IMR-90 (cell line): ENCODE measurements around the gene GRID1. TPM values are rescaled to one million over a fixed set of nuclear protein-coding genes. Genes with fewer than 3 reads are reported as not detected.

ENCODE experiments used
- ATAC-seq: fragments of 200-7000 bp; cut with Tn5 transposase; 2 replicates; pipeline ENCODE4 v1.9.1; 2020; ENCODE audit warnings: low read depth, mild to moderate bottlenecking, moderate library complexity
- BruUV-seq: library from RNA; stranded (reverse); fragments of 400-500 nt; replicated peaks from 2 replicates; lab custom pipeline; 2021; lab: Mats Ljungman, UMichigan
- CTCF ChIA-PET: fragments of 300-600 bp; formaldehyde crosslinking; extraction: SDS; loops from one replicate; lab custom pipeline; 2021; ENCODE audit warnings: antibody characterized with exemption; lab: Yijun Ruan, JAX
- POLR2A ChIA-PET: fragments of 300-600 bp; sonication (Branson Sonifier 250); formaldehyde crosslinking; loops from one replicate; lab custom pipeline; 2022; ENCODE audit warnings: antibody characterized with exemption; ENCODE audit not compliant: unreplicated experiment; lab: Charles Lee
- DNase-seq: peaks from one replicate; pipeline ENCODE4 v3.0.0; 2013
- H2AFZ ChIP-seq: replicated peaks from 2 replicates; pipeline ENCODE3; 2013; ENCODE audit warnings: low read length, mild to moderate bottlenecking; ENCODE audit not compliant: poor library complexity
- H2AK5ac ChIP-seq: 2 replicates; pipeline ENCODE4 v1.6.1; 2013; ENCODE audit warnings: low read depth, low read length, inconsistent platforms
- H2AK9ac ChIP-seq: replicated peaks from 2 replicates; pipeline ENCODE3; 2013; ENCODE audit warnings: mild to moderate bottlenecking, low read depth, low read length, moderate library complexity; ENCODE audit not compliant: poor library complexity
- H2BK120ac ChIP-seq: 2 replicates; pipeline ENCODE4 v1.6.1; 2013; ENCODE audit warnings: low read depth, low read length, inconsistent platforms
- H2BK15ac ChIP-seq: 3 replicates; pipeline ENCODE4 v1.6.1; 2013; ENCODE audit warnings: low read depth, low read length, inconsistent platforms
- H2BK20ac ChIP-seq: 2 replicates; pipeline ENCODE4 v1.6.1; 2013; ENCODE audit warnings: low read depth, mild to moderate bottlenecking, inconsistent platforms, low read length, moderate library complexity
- H2BK5ac ChIP-seq: 2 replicates; pipeline ENCODE4 v1.6.1; 2013; ENCODE audit warnings: mild to moderate bottlenecking, low read depth, low read length, inconsistent platforms; ENCODE audit not compliant: poor library complexity, severe bottlenecking
- H3K14ac ChIP-seq: replicated peaks from 2 replicates; pipeline ENCODE4 v1.6.1; 2013; ENCODE audit warnings: low read depth, low read length, inconsistent platforms
- H3K18ac ChIP-seq: 2 replicates; pipeline ENCODE4 v1.6.1; 2013; ENCODE audit warnings: low read depth, low read length, control low read depth
- H3K23ac ChIP-seq: 2 replicates; pipeline ENCODE4 v1.6.1; 2013; ENCODE audit warnings: low read depth, low read length, inconsistent platforms
- H3K27ac ChIP-seq: 2 replicates; pipeline ENCODE4 v1.5.1; 2013; ENCODE audit warnings: mild to moderate bottlenecking, control low read depth, low read length; ENCODE audit not compliant: insufficient read depth
- H3K27me3 ChIP-seq: 2 replicates; pipeline ENCODE4 v1.6.1; 2013; ENCODE audit warnings: low read length; ENCODE audit not compliant: control insufficient read depth, insufficient read depth
- H3K36me3 ChIP-seq: 2 replicates; pipeline ENCODE4 v1.6.1; 2013; ENCODE audit warnings: low read length, mixed read lengths; ENCODE audit not compliant: control insufficient read depth, insufficient read depth
- H3K4ac ChIP-seq: 2 replicates; pipeline ENCODE4 v1.6.1; 2013; ENCODE audit warnings: low read depth, low read length, inconsistent platforms
- H3K4me1 ChIP-seq: 2 replicates; pipeline ENCODE4 v1.6.1; 2013; ENCODE audit warnings: low read length, mixed read lengths; ENCODE audit not compliant: control insufficient read depth, insufficient read depth
- H3K4me2 ChIP-seq: 2 replicates; pipeline ENCODE4 v1.6.1; 2013; ENCODE audit warnings: low read depth, mild to moderate bottlenecking, control low read depth, low read length, moderate library complexity
- H3K4me3 ChIP-seq: 2 replicates; pipeline ENCODE4 v1.5.1; 2013; ENCODE audit warnings: low read depth, mild to moderate bottlenecking, control low read depth, low read length, moderate library complexity; ENCODE audit not compliant: insufficient read depth
- H3K56ac ChIP-seq: 2 replicates; pipeline ENCODE4 v1.6.1; 2013; ENCODE audit warnings: low read length, inconsistent platforms; ENCODE audit not compliant: insufficient read depth; ENCODE audit errors: extremely low read depth
- H3K79me1 ChIP-seq, 2 experiments: 2 replicates each; pipeline ENCODE4 v1.6.1; 2013; ENCODE audit warnings: low read length in 2 of 2, inconsistent platforms in 1 of 2, low read depth in 1 of 2
- H3K9ac ChIP-seq: 2 replicates; pipeline ENCODE4 v1.6.1; 2013; ENCODE audit warnings: low read depth, low read length, control low read depth
- H3K9me1 ChIP-seq: 2 replicates; pipeline ENCODE4 v1.6.1; 2013; ENCODE audit warnings: low read length, inconsistent platforms; ENCODE audit not compliant: insufficient read depth
- H3K9me3 ChIP-seq: 2 replicates; pipeline ENCODE4 v1.6.1; 2013; ENCODE audit warnings: low read length; ENCODE audit not compliant: control insufficient read depth, insufficient read depth
- H4K20me1 ChIP-seq: 2 replicates; pipeline ENCODE4 v1.6.1; 2013; ENCODE audit warnings: low read length, inconsistent platforms; ENCODE audit not compliant: insufficient read depth
- H4K5ac ChIP-seq: 2 replicates; pipeline ENCODE4 v1.6.1; 2013; ENCODE audit warnings: mild to moderate bottlenecking, low read depth, low read length, control low read depth
- H4K8ac ChIP-seq, 2 experiments: 2 replicates each; pipeline ENCODE4 v1.6.1; 2013; ENCODE audit warnings: low read depth in 2 of 2, low read length in 2 of 2, control low read depth in 1 of 2, inconsistent platforms in 1 of 2
- H4K91ac ChIP-seq: 2 replicates; pipeline ENCODE4 v1.6.1; 2013; ENCODE audit warnings: low read depth, low read length, inconsistent platforms; ENCODE audit not compliant: insufficient read depth
- BHLHE40 ChIP-seq: fragments of 150-350 bp; IDR thresholded peaks from 2 replicates; pipeline ENCODE4 v1.6.1; 2016; ENCODE audit warnings: mild to moderate bottlenecking, low read depth, low read length
- CEBPB ChIP-seq: IDR thresholded peaks from 2 replicates; pipeline ENCODE4 v1.6.1; 2012; ENCODE audit warnings: low read depth, low read length, improper control_type of control experiment
- ELK1 ChIP-seq: fragments of 150-350 bp; IDR thresholded peaks from 2 replicates; pipeline ENCODE4 v1.6.1; 2016; ENCODE audit warnings: low read depth, mild to moderate bottlenecking, low read length, moderate library complexity, borderline replicate concordance
- FOS ChIP-seq: fragments of 150-350 bp; IDR thresholded peaks from 2 replicates; pipeline ENCODE4 v1.6.1; 2016; ENCODE audit warnings: low read depth, low read length
- MAFK ChIP-seq: IDR thresholded peaks from 2 replicates; pipeline ENCODE4 v1.6.1; 2012; ENCODE audit warnings: low read depth, low read length, improper control_type of control experiment
- MAZ ChIP-seq: IDR thresholded peaks from 2 replicates; pipeline ENCODE4 v1.6.1; 2012; ENCODE audit warnings: low read depth, mild to moderate bottlenecking, low read length, improper control_type of control experiment, moderate library complexity, borderline replicate concordance
- MXI1 ChIP-seq: IDR thresholded peaks from 2 replicates; pipeline ENCODE4 v1.6.1; 2012; ENCODE audit warnings: low read depth, mild to moderate bottlenecking, low read length, moderate library complexity, borderline replicate concordance
- NFE2L2 ChIP-seq: fragments of 150-350 bp; IDR thresholded peaks from 2 replicates; pipeline ENCODE4 v1.6.1; 2016; ENCODE audit warnings: low read depth, mild to moderate bottlenecking, low read length
- POLR2A ChIP-seq: IDR thresholded peaks from 2 replicates; pipeline ENCODE4 v1.6.1; 2012; ENCODE audit warnings: mild to moderate bottlenecking, low read depth, low read length
- RAD21 ChIP-seq: IDR thresholded peaks from 2 replicates; pipeline ENCODE4 v1.6.1; 2012; ENCODE audit warnings: low read length, improper control_type of control experiment
- RFX5 ChIP-seq: IDR thresholded peaks from 2 replicates; pipeline ENCODE4 v1.8.0; 2012; ENCODE audit warnings: low read depth, mild to moderate bottlenecking, low read length, moderate library complexity
- SMC3 ChIP-seq: fragments of 150-350 bp; IDR thresholded peaks from 2 replicates; pipeline ENCODE4 v1.6.1; 2016; ENCODE audit warnings: low read depth, mild to moderate bottlenecking, antibody characterized with exemption, low read length, moderate library complexity
- USF2 ChIP-seq: fragments of 150-350 bp; IDR thresholded peaks from 2 replicates; pipeline ENCODE4 v1.6.1; 2017; ENCODE audit warnings: mild to moderate bottlenecking, antibody characterized with exemption, low read length, low read depth
- WGBS, 2 experiments: methylation state at CpG; one replicate each; pipeline versions ENCODE4 v1.1.5 to v1.1.7; 2013; ENCODE audit warnings: missing lambda C conversion rate in 2 of 2; ENCODE audit not compliant: insufficient read length in 1 of 2; ENCODE audit errors: extremely low coverage in 2 of 2; 5-methylcytosine and 5-hydroxymethylcytosine counted together
- dilution Hi-C: fragments of 300-500 bp; cut with HindIII; formaldehyde crosslinking; loops from one replicate; pipeline ENCODE4 v1.14.3; 2018; ENCODE audit warnings: low sequenced_read_pairs; ENCODE audit not compliant: unreplicated experiment
- in situ Hi-C: fragments of 300-500 bp; cut with MboI; formaldehyde crosslinking; loops from 3 replicates; pipeline ENCODE4 v1.14.3; 2019; ENCODE audit warnings: low sequenced_read_pairs, inconsistent platforms, mixed read lengths
- intact Hi-C: fragments of 100-400 bp; cut with micrococcal nuclease; formaldehyde crosslinking; loops from 2 replicates; pipeline ENCODE4 v1.10.0; 2022
- polyA plus RNA-seq, 3 experiments: library from polyadenylated mRNA; depleted of rRNA; stranded (reverse); fragments of >200 nt; gene quantifications; 2 replicates each; pipeline ENCODE4 v1.2.3, GENCODE V29; 2012; ENCODE audit warnings: low replicate concordance in 1 of 3
- total RNA-seq: library from RNA; depleted of rRNA; stranded (reverse); fragments of >200 nt; gene quantifications from 2 replicates; pipeline ENCODE4 v1.2.3, GENCODE V29; 2012

Gene GRID1
- total and polyA plus RNA-seq, 2 of the 4 experiments (the other 2 are of a cell fraction), result not detected

- Histone ChIP-seq H3K9me1 (no peaks in the 10 kb centered on the region), H3K9me3 (peaks cover 8% of the 10 kb centered on the region; the same call in 1 of the 2 replicates), H3K18ac (no peak overlapping the region), H3K4me2 (no peak overlapping the region), H3K27ac (no peak overlapping the region), H2BK5ac (no peak overlapping the region), H4K8ac (no peak overlapping the region), H3K14ac (no peak overlapping the region), H3K4me3 (no peak overlapping the region), H2BK120ac (no peak overlapping the region), H4K5ac (no peak overlapping the region), H3K4ac (no peak overlapping the region), H4K91ac (no peak overlapping the region), H2AK5ac (no peak overlapping the region), H3K4me1 (no peaks in the 10 kb centered on the region), H4K20me1 (no peaks in the 10 kb centered on the region), H3K56ac (no peak overlapping the region), H3K36me3 (no peaks in the 10 kb centered on the region), H3K23ac (no peak overlapping the region), H2BK20ac (no peak overlapping the region), H3K9ac (no peak overlapping the region), H2AK9ac (no peak overlapping the region), H3K27me3 (no peaks in the 10 kb centered on the region), H3K79me1 (no peaks in the 10 kb centered on the region), H2BK15ac (no peak overlapping the region), H2AFZ (no peak overlapping the region)
- ATAC-seq (no peak), DNase-seq (no peak)
- no TSS peak for BruUV-seq
- TF ChIP-seq RFX5 (no peak), MXI1 (no peak), BHLHE40 (no peak), CEBPB (no peak), NFE2L2 (no peak), USF2 (no peak), RAD21 (no peak), ELK1 (no peak), MAZ (no peak), SMC3 (no peak), POLR2A (no peak), FOS (no peak), MAFK (no peak)
- intact Hi-C loops, result no loop called here
- ChIA-PET POLR2A (no interaction called here), CTCF (no interaction called here)
- in situ Hi-C loops, result no loop called here
- dilution Hi-C loops, result no loop called here
- no CpG with 5 or more reads among the region's 9 CpGs for WGBS, 2 experiments
Observed at GRCh38 chr10:85927952-85928665, 438.5 kb downstream of the GRID1 start.
